Choroid plexus epithelial cell (primary cell): ENCODE data around the gene ANKRA2.
A peak's percentile ranks its signal among the peaks of the same experiment; 100 is the strongest.

ENCODE experiments used
- DNase-seq: peaks from one replicate; pipeline ENCODE4 v3.0.0-alpha.2; 2010; ENCODE audit warnings: low read depth
- H3K4me3 ChIP-seq: 2 replicates; pipeline ENCODE4 v1.5.1; 2011; ENCODE audit warnings: low read depth, mild to moderate bottlenecking, control low read depth, low read length, moderate library complexity
- CTCF ChIP-seq: conservative IDR thresholded peaks from 2 replicates; pipeline ENCODE4 v1.5.1; 2011; ENCODE audit warnings: low read depth, mild to moderate bottlenecking, control low read depth, inconsistent platforms, low read length, moderate library complexity

Gene ANKRA2

GRCh38 chr5:73587923-73588322 is 22.5 kb upstream of the ANKRA2 start:
- TF ChIP-seq CTCF, result no peak
- H3K4me3 ChIP-seq, result no peak overlapping the region
- no peak for DNase-seq

- no peak for DNase-seq
- H3K4me3 ChIP-seq, result no peak overlapping the region
- no peak for TF ChIP-seq CTCF
Measured at GRCh38 chr5:73582285-73583145, 17.1 kb upstream of the ANKRA2 start.

- peak overlapping the region; percentile 94 for H3K4me3 ChIP-seq
- no peak for DNase-seq
- no peak for TF ChIP-seq CTCF
Measured at GRCh38 chr5:73565969-73566547, 619 bp upstream of the ANKRA2 start.

GRCh38 chr5:73564675-73565074 is 764 bp downstream of the ANKRA2 start:
- DNase-seq, result peak; percentile 17

GRCh38 chr5:73564018-73564417 is 1.4 kb downstream of the ANKRA2 start:
- no peak for TF ChIP-seq CTCF
- H3K4me3 ChIP-seq, result peak overlapping the region; percentile 94
- peak; percentile 15 for DNase-seq

More at GRCh38 chr5:73564675-73565074, 764 bp downstream of the ANKRA2 start:
- TF ChIP-seq CTCF, result no peak
- H3K4me3 ChIP-seq, result peak overlapping the region; percentile 94

- TF ChIP-seq CTCF, result no peak
- DNase-seq, result peak; percentile 27
- H3K4me3 ChIP-seq, result no peak overlapping the region
Measured at GRCh38 chr5:73558950-73559349, 6.5 kb downstream of the ANKRA2 start.
